ENCODE data around the gene FN3K. TPM values are rescaled to one million over a fixed set of nuclear protein-coding genes. Genes with fewer than 3 reads are reported as not detected.
"Not testable (repeated sequence)": the region's sequence is repeated elsewhere in the genome, so short reads cannot be mapped to it uniquely, and the experiment has no call there.

The FN3K gene
- total RNA-seq, 1 donor from 2014 or later = 2.7 TPM

GRCh38 chr17:82776454-82776853, 41.0 kb downstream of the FN3K start:
- no peak for DNase-seq (ENCODE audit: low spot score)
- intact Hi-C loops (cut with micrococcal nuclease) = no loop called here
- peaks cover 13% of the 10 kb centered on the region for H3K36me3 Mint-ChIP-seq (ENCODE audit: low read depth)

GRCh38 chr17:82777778-82778375, 42.5 kb downstream of the FN3K start:
- H3K36me3 Mint-ChIP-seq (ENCODE audit: low read depth) = peaks cover 15% of the 10 kb centered on the region
- H3K4me3 Mint-ChIP-seq; H3K9me3 Mint-ChIP-seq; intact Hi-C loops (cut with micrococcal nuclease); H3K27ac Mint-ChIP-seq; H3K27me3 Mint-ChIP-seq (ENCODE audit: insufficient read depth); DNase-seq (ENCODE audit: low spot score): not testable (repeated sequence)
- H3K4me1 Mint-ChIP-seq (ENCODE audit: low read depth) = peaks cover 17% of the 10 kb centered on the region

More at GRCh38 chr17:82776454-82776853, 41.0 kb downstream of the FN3K start:
- H3K27me3 Mint-ChIP-seq (ENCODE audit: insufficient read depth) = no peaks in the 10 kb centered on the region
- H3K27ac Mint-ChIP-seq = no peak overlapping the region
- no peaks in the 10 kb centered on the region for H3K9me3 Mint-ChIP-seq
- H3K4me3 Mint-ChIP-seq = no peak overlapping the region
- H3K4me1 Mint-ChIP-seq (ENCODE audit: low read depth) = peaks cover 10% of the 10 kb centered on the region

DNA sequence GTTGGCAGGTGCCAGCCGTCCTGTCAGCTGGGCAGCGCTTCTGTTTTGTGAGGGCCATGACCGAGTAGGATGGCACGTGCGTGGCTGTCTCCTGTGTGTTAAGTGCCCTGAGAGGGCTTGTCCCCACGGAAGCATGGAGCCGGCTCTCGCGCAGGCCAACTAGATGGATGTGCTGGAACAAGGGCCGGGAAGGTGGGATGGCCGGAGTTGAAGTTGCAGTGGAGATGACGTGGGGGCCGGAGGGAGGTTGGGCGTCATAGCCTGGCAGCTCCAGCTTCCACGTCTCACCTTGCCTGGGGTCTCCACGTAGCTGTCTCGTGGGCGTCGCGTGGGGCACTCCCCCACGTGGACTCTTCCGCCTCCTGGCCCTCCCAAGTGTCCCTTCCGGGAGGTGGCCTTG, 44.1 kb downstream of the FN3K start:
- Mint-ChIP-seq H3K4me1 (ENCODE audit: low read depth) (peaks cover 17% of the 10 kb centered on the region), H3K4me3 (no peak overlapping the region), H3K27ac (no peak overlapping the region), H3K36me3 (ENCODE audit: low read depth) (peaks cover 20% of the 10 kb centered on the region), H3K9me3 (no peaks in the 10 kb centered on the region), H3K27me3 (ENCODE audit: insufficient read depth) (no peaks in the 10 kb centered on the region)
- no peak for DNase-seq (ENCODE audit: low spot score)
- intact Hi-C loops (cut with micrococcal nuclease) = no loop called here

GRCh38 chr17:82780195-82780594, 44.8 kb downstream of the FN3K start:
- Mint-ChIP-seq H3K4me1 (ENCODE audit: low read depth) (peaks cover 11% of the 10 kb centered on the region), H3K36me3 (ENCODE audit: low read depth) (peaks cover 20% of the 10 kb centered on the region), H3K27ac (no peak overlapping the region), H3K9me3 (no peaks in the 10 kb centered on the region), H3K27me3 (ENCODE audit: insufficient read depth) (no peaks in the 10 kb centered on the region), H3K4me3 (no peak overlapping the region)
- intact Hi-C loops (cut with micrococcal nuclease) = no loop called here
- no peak for DNase-seq (ENCODE audit: low spot score)

DNA sequence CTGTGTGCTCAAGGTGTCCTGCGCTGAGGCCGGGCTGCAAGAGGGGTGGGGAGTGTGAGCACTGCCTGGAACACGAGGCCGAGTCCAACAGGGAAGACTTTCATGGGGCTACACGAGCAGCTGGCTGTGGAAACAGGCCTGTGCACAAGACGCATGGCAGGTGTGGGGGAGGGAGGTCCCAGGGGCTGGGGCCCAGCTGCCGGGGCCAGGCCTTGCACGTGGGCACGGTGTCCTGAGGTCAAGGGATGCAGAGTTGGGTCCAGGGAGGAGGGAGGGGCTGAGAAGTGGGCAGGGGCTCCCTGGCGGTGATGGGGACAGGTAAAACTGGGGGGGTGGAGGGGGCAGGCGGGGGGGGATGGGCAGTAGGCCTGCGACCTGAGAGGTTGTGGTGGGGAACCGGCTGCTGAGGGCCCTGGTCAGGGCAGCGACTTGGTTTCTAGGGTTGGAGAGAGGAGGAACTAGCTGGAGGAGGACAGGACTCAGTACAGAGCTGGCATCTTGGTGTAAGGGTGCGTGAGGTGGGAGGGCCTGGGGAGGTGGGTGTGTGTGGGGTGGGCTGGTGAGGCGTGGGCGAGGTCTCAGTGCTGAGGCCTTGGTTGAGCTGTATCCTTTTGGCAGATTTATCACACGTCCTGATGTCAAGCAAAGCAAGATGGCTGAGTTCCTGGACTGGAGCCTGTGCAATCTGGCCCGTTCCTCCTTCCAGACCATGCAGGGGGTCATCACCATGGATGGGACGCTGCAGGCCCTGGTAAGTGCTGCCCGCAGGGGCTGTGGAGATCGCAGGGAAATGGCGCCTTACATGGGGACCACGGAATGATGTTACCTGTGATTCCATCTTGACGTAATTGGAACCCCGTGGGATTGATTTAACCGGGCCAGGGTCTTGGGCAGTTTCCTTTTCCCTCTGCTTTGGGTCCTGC, 45.8 kb downstream of the FN3K start:
- Mint-ChIP-seq H3K27ac (no peak overlapping the region), H3K36me3 (ENCODE audit: low read depth) (peaks cover 20% of the 10 kb centered on the region), H3K4me3 (no peak overlapping the region), H3K9me3 (no peaks in the 10 kb centered on the region), H3K27me3 (ENCODE audit: insufficient read depth) (no peaks in the 10 kb centered on the region), H3K4me1 (ENCODE audit: low read depth) (peaks cover 7% of the 10 kb centered on the region)
- DNase-seq (ENCODE audit: low spot score) = no peak
- intact Hi-C loops (cut with micrococcal nuclease) = no loop called here

GRCh38 chr17:82781894-82782274, 46.5 kb downstream of the FN3K start:
- DNase-seq (ENCODE audit: low spot score) = peak; percentile 80
- Mint-ChIP-seq H3K27me3 (ENCODE audit: insufficient read depth) (no peaks in the 10 kb centered on the region), H3K4me3 (no peak overlapping the region), H3K9me3 (no peaks in the 10 kb centered on the region), H3K27ac (no peak overlapping the region), H3K36me3 (ENCODE audit: low read depth) (peaks cover 20% of the 10 kb centered on the region), H3K4me1 (ENCODE audit: low read depth) (peaks cover 7% of the 10 kb centered on the region)
- intact Hi-C loops (cut with micrococcal nuclease) = loop anchor here (1.0 to 2.0 kb wide), 3 partner anchors 82 to 269 kb away; no protein-coding TSS in a partner anchor

GRCh38 chr17:82782657-82783207, 47.3 kb downstream of the FN3K start:
- H3K27ac Mint-ChIP-seq = no peak overlapping the region
- no peak for DNase-seq (ENCODE audit: low spot score)
- H3K4me1 Mint-ChIP-seq (ENCODE audit: low read depth) = peaks cover 7% of the 10 kb centered on the region
- H3K36me3 Mint-ChIP-seq (ENCODE audit: low read depth) = peaks cover 15% of the 10 kb centered on the region
- H3K4me3 Mint-ChIP-seq = no peak overlapping the region
- H3K27me3 Mint-ChIP-seq (ENCODE audit: insufficient read depth) = no peaks in the 10 kb centered on the region
- intact Hi-C loops (cut with micrococcal nuclease) = loop anchor here (1.0 to 2.0 kb wide), 3 partner anchors 82 to 268 kb away; no protein-coding TSS in a partner anchor
- no peaks in the 10 kb centered on the region for H3K9me3 Mint-ChIP-seq

DNA sequence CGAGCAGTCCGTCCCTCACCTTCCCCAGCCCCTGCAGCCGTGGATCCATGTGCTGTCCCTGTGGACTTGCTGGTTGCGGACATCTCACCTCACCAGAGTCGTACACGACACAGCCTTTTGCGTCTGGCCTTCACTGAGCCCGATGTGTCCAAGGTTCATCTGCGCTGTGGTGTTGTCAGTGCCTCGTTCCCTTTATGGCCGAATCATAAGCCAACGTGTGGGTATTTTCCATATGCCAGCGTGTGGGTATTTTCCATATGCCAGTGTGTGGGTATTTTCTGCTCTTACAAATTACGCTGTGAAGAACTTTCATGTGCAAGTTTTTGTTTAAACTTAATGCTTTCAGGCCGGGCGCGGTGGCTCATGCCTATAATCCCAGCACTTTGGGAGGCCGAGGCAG, 48.1 kb downstream of the FN3K start:
- H3K27me3 Mint-ChIP-seq (ENCODE audit: insufficient read depth) = no peaks in the 10 kb centered on the region
- no peak for DNase-seq (ENCODE audit: low spot score)
- intact Hi-C loops (cut with micrococcal nuclease) = loop anchor here (2.0 kb wide), 1 partner anchor 267 kb away; no protein-coding TSS in a partner anchor
- no peaks in the 10 kb centered on the region for H3K9me3 Mint-ChIP-seq
- no peak overlapping the region for H3K4me3 Mint-ChIP-seq
- no peak overlapping the region for H3K27ac Mint-ChIP-seq
- peaks cover 7% of the 10 kb centered on the region for H3K4me1 Mint-ChIP-seq (ENCODE audit: low read depth)
- H3K36me3 Mint-ChIP-seq (ENCODE audit: low read depth) = peaks cover 15% of the 10 kb centered on the region

DNA sequence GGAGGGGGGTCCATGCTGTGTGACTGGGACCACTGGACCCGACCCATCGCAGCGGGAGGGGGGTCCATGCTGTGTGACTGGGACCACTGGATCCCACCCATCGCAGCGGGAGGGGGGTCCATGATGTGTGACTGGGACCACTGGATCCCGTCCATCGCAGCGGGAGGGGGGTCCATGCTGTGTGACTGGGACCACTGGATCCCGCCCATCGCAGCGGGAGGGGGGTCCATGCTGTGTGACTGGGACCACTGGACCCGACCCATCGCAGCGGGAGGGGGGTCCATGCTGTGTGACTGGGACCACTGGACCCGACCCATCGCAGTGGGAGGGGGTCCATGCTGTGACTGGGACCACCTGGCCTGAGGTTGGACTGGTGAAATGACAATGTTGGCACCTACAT, 50.2 kb downstream of the FN3K start:
- H3K4me1 Mint-ChIP-seq (ENCODE audit: low read depth); intact Hi-C loops (cut with micrococcal nuclease): not testable (repeated sequence)

GRCh38 chr17:82786427-82786826, 51.0 kb downstream of the FN3K start:
- peaks cover 7% of the 10 kb centered on the region for H3K4me1 Mint-ChIP-seq (ENCODE audit: low read depth)
- H3K27me3 Mint-ChIP-seq (ENCODE audit: insufficient read depth) = no peaks in the 10 kb centered on the region
- H3K36me3 Mint-ChIP-seq (ENCODE audit: low read depth) = peaks cover 17% of the 10 kb centered on the region
- H3K27ac Mint-ChIP-seq = no peak overlapping the region
- intact Hi-C loops (cut with micrococcal nuclease) = no loop called here
- H3K9me3 Mint-ChIP-seq = no peaks in the 10 kb centered on the region
- DNase-seq (ENCODE audit: low spot score) = no peak
- no peak overlapping the region for H3K4me3 Mint-ChIP-seq

More for the DNA sequence above, 50.2 kb downstream of the FN3K start:
- not testable (repeated sequence) for H3K4me3 Mint-ChIP-seq; H3K27ac Mint-ChIP-seq; DNase-seq (ENCODE audit: low spot score); H3K27me3 Mint-ChIP-seq (ENCODE audit: insufficient read depth); H3K9me3 Mint-ChIP-seq
- peaks cover 15% of the 10 kb centered on the region for H3K36me3 Mint-ChIP-seq (ENCODE audit: low read depth)

DNA sequence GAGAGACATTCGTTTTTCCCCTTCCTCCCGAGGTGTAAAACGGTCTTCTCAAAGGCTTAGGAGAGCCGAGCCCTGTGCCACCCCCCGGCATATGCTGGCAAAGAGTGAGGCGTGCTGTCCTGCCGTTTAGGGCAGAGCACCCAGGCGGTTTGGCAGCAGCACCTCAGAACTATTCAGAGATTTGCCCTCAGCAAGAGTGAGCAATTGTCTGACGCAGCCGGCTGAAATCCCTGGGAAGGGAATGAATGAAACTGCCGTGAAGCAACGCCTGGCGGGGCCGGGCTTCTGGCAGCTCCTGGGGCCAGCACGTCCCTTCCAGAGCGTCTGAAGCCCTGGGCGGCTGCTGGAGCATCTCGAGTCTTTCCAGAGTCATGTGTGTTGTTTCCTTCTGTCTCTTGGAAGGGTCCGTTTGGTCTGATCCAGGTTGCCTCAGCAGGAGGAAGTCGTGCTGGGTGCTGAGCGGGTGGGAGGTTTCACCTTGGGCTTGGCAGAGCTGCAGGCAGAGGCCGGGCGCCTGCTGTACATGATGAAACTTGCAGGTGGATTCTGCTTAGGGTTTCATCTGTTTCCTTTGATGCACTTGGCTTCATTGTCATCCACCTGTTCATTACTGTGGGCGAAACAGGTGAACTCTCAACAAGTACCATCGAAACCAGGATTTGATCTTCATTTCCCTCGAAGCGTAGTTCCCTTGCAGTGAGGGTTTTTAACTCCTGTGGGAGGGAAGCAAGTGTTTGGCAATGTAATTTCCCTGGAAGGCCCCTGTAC, 51.9 kb downstream of the FN3K start:
- H3K4me1 Mint-ChIP-seq (ENCODE audit: low read depth) = no peaks in the 10 kb centered on the region
- peaks cover 18% of the 10 kb centered on the region for H3K36me3 Mint-ChIP-seq (ENCODE audit: low read depth)
- H3K4me3 Mint-ChIP-seq = no peak overlapping the region
- intact Hi-C loops (cut with micrococcal nuclease) = no loop called here
- no peaks in the 10 kb centered on the region for H3K9me3 Mint-ChIP-seq
- H3K27ac Mint-ChIP-seq = no peak overlapping the region
- no peaks in the 10 kb centered on the region for H3K27me3 Mint-ChIP-seq (ENCODE audit: insufficient read depth)
- DNase-seq (ENCODE audit: low spot score) = no peak

- Mint-ChIP-seq H3K27ac (no peak overlapping the region), H3K9me3 (no peaks in the 10 kb centered on the region), H3K4me1 (ENCODE audit: low read depth) (no peaks in the 10 kb centered on the region)
Observed at GRCh38 chr17:82788206-82789001, 53.0 kb downstream of the FN3K start.

More at GRCh38 chr17:82788206-82789001, 53.0 kb downstream of the FN3K start:
- peaks cover 11% of the 10 kb centered on the region for H3K36me3 Mint-ChIP-seq (ENCODE audit: low read depth)
- H3K4me3 Mint-ChIP-seq = no peak overlapping the region
- intact Hi-C loops (cut with micrococcal nuclease) = no loop called here
- H3K27me3 Mint-ChIP-seq (ENCODE audit: insufficient read depth) = no peaks in the 10 kb centered on the region
- DNase-seq (ENCODE audit: low spot score) = no peak

Data from activated T-helper 1 cell treated with anti-CD3 and anti-CD28 coated beads, Interleukin-12 subunit alpha, Interleukin-12 subunit beta, Interleukin-2, Interleukin-4 antibody, amounts not matched to agents 30 ng/mL and 10 ng/mL and 1 ng/mL, durations not matched to agents 14 hours and 24 hours and 36 hours (primary cell).